Measurements from ENCODE around the gene PTH1R.

The PTH1R gene

GRCh38 chr3:46860810-46861604 is 16.5 kb upstream of the PTH1R start:
- DNase-seq (ENCODE audit: low read depth): no peak
- TF ChIP-seq CTCF (conservative IDR thresholded peaks at IDR 0.05; ENCODE audit: low read depth, low read length): no peak
- H3K4me3 ChIP-seq (ENCODE audit: low read depth, low read length): no peak overlapping the region

GRCh38 chr3:46861605-46862368 is 15.7 kb upstream of the PTH1R start:
- TF ChIP-seq CTCF (conservative IDR thresholded peaks at IDR 0.05; ENCODE audit: low read depth, low read length): no peak
- no peak for DNase-seq (ENCODE audit: low read depth)

GRCh38 chr3:46862369-46863025 is 15.0 kb upstream of the PTH1R start:
- DNase-seq (ENCODE audit: low read depth): no peak
- no peak for TF ChIP-seq CTCF (conservative IDR thresholded peaks at IDR 0.05; ENCODE audit: low read depth, low read length)
- H3K4me3 ChIP-seq (ENCODE audit: low read depth, low read length): no peak overlapping the region

More at GRCh38 chr3:46861605-46862368, 15.7 kb upstream of the PTH1R start:
- H3K4me3 ChIP-seq (ENCODE audit: low read depth, low read length): no peak overlapping the region

- DNase-seq (ENCODE audit: low read depth): no peak
- H3K4me3 ChIP-seq (ENCODE audit: low read depth, low read length): no peak within 1 kb of the TSS
- TF ChIP-seq CTCF (conservative IDR thresholded peaks at IDR 0.05; ENCODE audit: low read depth, low read length): no peak
Measured at GRCh38 chr3:46863261-46863782, 14.2 kb upstream of the PTH1R start, which contains the start of gene MYL3. MYL3 (minus strand) TSS chr3:46863444; CDS start chr3:46863390, 54 bp downstream.

- no peak for TF ChIP-seq CTCF (conservative IDR thresholded peaks at IDR 0.05; ENCODE audit: low read depth, low read length)
- DNase-seq (ENCODE audit: low read depth): no peak
- H3K4me3 ChIP-seq (ENCODE audit: low read depth, low read length): no peak overlapping the region
Measured at GRCh38 chr3:46864061-46864881, 13.2 kb upstream of the PTH1R start.

GRCh38 chr3:46865031-46865507 is 12.5 kb upstream of the PTH1R start:
- no peak for TF ChIP-seq CTCF (conservative IDR thresholded peaks at IDR 0.05; ENCODE audit: low read depth, low read length)
- H3K4me3 ChIP-seq (ENCODE audit: low read depth, low read length): no peak overlapping the region
- DNase-seq (ENCODE audit: low read depth): peak; percentile 70

All from choroid plexus epithelial cell (primary cell).